ENCODE data around the gene CTNNA3.

CTNNA3 gene

GRCh38 chr10:67225226-67225625 is 470.8 kb downstream of the CTNNA3 start:
- TF ChIP-seq EZH2phosphoT487 (IDR thresholded peaks at IDR 0.05; ENCODE audit: borderline replicate concordance): no peak
- TF ChIP-seq, protein P1, sequence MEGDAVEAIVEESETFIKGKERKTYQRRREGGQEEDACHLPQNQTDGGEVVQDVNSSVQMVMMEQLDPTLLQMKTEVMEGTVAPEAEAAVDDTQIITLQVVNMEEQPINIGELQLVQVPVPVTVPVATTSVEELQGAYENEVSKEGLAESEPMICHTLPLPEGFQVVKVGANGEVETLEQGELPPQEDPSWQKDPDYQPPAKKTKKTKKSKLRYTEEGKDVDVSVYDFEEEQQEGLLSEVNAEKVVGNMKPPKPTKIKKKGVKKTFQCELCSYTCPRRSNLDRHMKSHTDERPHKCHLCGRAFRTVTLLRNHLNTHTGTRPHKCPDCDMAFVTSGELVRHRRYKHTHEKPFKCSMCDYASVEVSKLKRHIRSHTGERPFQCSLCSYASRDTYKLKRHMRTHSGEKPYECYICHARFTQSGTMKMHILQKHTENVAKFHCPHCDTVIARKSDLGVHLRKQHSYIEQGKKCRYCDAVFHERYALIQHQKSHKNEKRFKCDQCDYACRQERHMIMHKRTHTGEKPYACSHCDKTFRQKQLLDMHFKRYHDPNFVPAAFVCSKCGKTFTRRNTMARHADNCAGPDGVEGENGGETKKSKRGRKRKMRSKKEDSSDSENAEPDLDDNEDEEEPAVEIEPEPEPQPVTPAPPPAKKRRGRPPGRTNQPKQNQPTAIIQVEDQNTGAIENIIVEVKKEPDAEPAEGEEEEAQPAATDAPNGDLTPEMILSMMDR (conservative IDR thresholded peaks at IDR 0.05; ENCODE audit: low read length): no peak
- H3K79me2 ChIP-seq (ENCODE audit: insufficient read depth, low read length): no peaks in the 10 kb centered on the region
- H3K9me2 ChIP-seq (replicated peaks; ENCODE audit: low read depth, low read length): no peaks in the 10 kb centered on the region
- no peaks in the 10 kb centered on the region for H3K4me1 ChIP-seq (ENCODE audit: insufficient read depth, low read length, poor library complexity, severe bottlenecking)
- no peak overlapping the region for H3K4me2 ChIP-seq (ENCODE audit: low read depth, low read length, poor library complexity, severe bottlenecking)
- H3K36me3 ChIP-seq (ENCODE audit: insufficient read depth, low read length): no peaks in the 10 kb centered on the region
- H3K9ac ChIP-seq (ENCODE audit: low read depth, low read length, poor library complexity, severe bottlenecking): no peak overlapping the region
- no peaks in the 10 kb centered on the region for H3F3A ChIP-seq (ENCODE audit: low read depth)
- H4K20me1 ChIP-seq (ENCODE audit: insufficient read depth, low read length, poor library complexity, severe bottlenecking): no peaks in the 10 kb centered on the region
- no peak overlapping the region for H3K4me3 ChIP-seq (ENCODE audit: low read length, poor library complexity, severe bottlenecking)
- H3K27me3 ChIP-seq (ENCODE audit: insufficient read depth, low read length, poor library complexity, severe bottlenecking): no peaks in the 10 kb centered on the region
- no peaks in the 10 kb centered on the region for H3K9me3 ChIP-seq (ENCODE audit: insufficient read depth, low read depth, low read length)
- H2AFZ ChIP-seq (ENCODE audit: low read length): no peak overlapping the region

DNA sequence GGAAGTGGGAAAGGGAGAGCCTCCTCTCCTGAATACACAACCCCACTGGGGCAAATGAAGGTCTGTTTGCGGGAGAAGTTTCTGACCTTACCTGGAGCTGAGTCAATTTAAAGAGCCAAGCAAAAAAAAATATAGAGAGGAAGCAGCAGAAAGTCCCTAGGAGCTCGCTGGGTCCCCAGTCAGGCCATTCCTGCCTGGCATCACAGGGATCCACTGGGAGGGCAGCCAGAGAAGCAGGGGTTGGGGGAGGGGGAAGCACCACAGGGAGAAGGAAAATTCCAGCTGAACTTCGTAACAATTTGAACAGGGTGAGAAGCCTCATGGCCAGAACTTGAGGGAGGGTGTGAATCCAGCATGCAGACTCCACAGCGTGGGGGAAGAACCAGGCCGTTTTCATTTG is 471.4 kb downstream of the CTNNA3 start:
- no peaks in the 10 kb centered on the region for H3K79me2 ChIP-seq (ENCODE audit: insufficient read depth, low read length)
- H2AFZ ChIP-seq (ENCODE audit: low read length): no peak overlapping the region
- H3K36me3 ChIP-seq (ENCODE audit: insufficient read depth, low read length): no peaks in the 10 kb centered on the region
- no peaks in the 10 kb centered on the region for H3F3A ChIP-seq (ENCODE audit: low read depth)
- H3K9me2 ChIP-seq (replicated peaks; ENCODE audit: low read depth, low read length): no peaks in the 10 kb centered on the region
- H3K4me1 ChIP-seq (ENCODE audit: insufficient read depth, low read length, poor library complexity, severe bottlenecking): no peaks in the 10 kb centered on the region
- no peaks in the 10 kb centered on the region for H3K27me3 ChIP-seq (ENCODE audit: insufficient read depth, low read length, poor library complexity, severe bottlenecking)
- H3K9ac ChIP-seq (ENCODE audit: low read depth, low read length, poor library complexity, severe bottlenecking): no peak overlapping the region
- H3K9me3 ChIP-seq (ENCODE audit: insufficient read depth, low read depth, low read length): no peaks in the 10 kb centered on the region
- H4K20me1 ChIP-seq (ENCODE audit: insufficient read depth, low read length, poor library complexity, severe bottlenecking): no peaks in the 10 kb centered on the region
- H3K4me2 ChIP-seq (ENCODE audit: low read depth, low read length, poor library complexity, severe bottlenecking): no peak overlapping the region
- no peak overlapping the region for H3K4me3 ChIP-seq (ENCODE audit: low read length, poor library complexity, severe bottlenecking)
- no peak for TF ChIP-seq EZH2phosphoT487 (IDR thresholded peaks at IDR 0.05; ENCODE audit: borderline replicate concordance)
- TF ChIP-seq, protein P1 (conservative IDR thresholded peaks at IDR 0.05; ENCODE audit: low read length): no peak

DNA sequence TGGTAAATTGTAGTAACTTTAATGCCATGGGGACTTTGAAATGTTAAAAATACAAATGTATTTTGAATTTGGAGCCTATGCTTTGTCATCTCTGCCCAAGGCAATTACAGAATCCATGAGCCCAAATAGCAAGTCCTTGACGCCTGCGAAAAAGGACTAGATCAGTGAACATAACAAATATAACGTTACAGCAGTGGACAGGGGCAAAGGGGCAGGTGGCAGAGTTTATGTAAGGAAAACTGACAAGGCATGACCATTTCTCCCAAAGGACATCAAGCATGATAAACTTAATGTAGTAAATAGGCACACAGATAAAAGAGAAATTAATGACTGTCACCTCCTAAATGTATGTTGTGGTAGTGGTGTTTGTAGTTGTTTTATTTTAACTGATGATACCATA is 473.1 kb downstream of the CTNNA3 start:
- no peaks in the 10 kb centered on the region for H3K27me3 ChIP-seq (ENCODE audit: insufficient read depth, low read length, poor library complexity, severe bottlenecking)

More for the DNA sequence above, 473.1 kb downstream of the CTNNA3 start:
- H3K36me3 ChIP-seq (ENCODE audit: insufficient read depth, low read length): no peaks in the 10 kb centered on the region
- H3K4me2 ChIP-seq (ENCODE audit: low read depth, low read length, poor library complexity, severe bottlenecking): no peak overlapping the region
- H3K9me2 ChIP-seq (replicated peaks; ENCODE audit: low read depth, low read length): no peaks in the 10 kb centered on the region
- no peaks in the 10 kb centered on the region for H3K4me1 ChIP-seq (ENCODE audit: insufficient read depth, low read length, poor library complexity, severe bottlenecking)
- H4K20me1 ChIP-seq (ENCODE audit: insufficient read depth, low read length, poor library complexity, severe bottlenecking): no peaks in the 10 kb centered on the region
- H3K79me2 ChIP-seq (ENCODE audit: insufficient read depth, low read length): no peaks in the 10 kb centered on the region
- no peaks in the 10 kb centered on the region for H3K9me3 ChIP-seq (ENCODE audit: insufficient read depth, low read depth, low read length)
- no peak overlapping the region for H3K9ac ChIP-seq (ENCODE audit: low read depth, low read length, poor library complexity, severe bottlenecking)
- no peak for TF ChIP-seq EZH2phosphoT487 (IDR thresholded peaks at IDR 0.05; ENCODE audit: borderline replicate concordance)
- TF ChIP-seq, protein P1 (conservative IDR thresholded peaks at IDR 0.05; ENCODE audit: low read length): no peak
- no peaks in the 10 kb centered on the region for H3F3A ChIP-seq (ENCODE audit: low read depth)
- H3K4me3 ChIP-seq (ENCODE audit: low read length, poor library complexity, severe bottlenecking): no peak overlapping the region
- no peak overlapping the region for H2AFZ ChIP-seq (ENCODE audit: low read length)
